ENCODE results near the gene GCGR. TPM values are rescaled to one million over a fixed set of nuclear protein-coding genes. Genes with fewer than 3 reads are reported as not detected.

Gene GCGR
- polyA plus RNA-seq, 1 experiment = not detected

DNA sequence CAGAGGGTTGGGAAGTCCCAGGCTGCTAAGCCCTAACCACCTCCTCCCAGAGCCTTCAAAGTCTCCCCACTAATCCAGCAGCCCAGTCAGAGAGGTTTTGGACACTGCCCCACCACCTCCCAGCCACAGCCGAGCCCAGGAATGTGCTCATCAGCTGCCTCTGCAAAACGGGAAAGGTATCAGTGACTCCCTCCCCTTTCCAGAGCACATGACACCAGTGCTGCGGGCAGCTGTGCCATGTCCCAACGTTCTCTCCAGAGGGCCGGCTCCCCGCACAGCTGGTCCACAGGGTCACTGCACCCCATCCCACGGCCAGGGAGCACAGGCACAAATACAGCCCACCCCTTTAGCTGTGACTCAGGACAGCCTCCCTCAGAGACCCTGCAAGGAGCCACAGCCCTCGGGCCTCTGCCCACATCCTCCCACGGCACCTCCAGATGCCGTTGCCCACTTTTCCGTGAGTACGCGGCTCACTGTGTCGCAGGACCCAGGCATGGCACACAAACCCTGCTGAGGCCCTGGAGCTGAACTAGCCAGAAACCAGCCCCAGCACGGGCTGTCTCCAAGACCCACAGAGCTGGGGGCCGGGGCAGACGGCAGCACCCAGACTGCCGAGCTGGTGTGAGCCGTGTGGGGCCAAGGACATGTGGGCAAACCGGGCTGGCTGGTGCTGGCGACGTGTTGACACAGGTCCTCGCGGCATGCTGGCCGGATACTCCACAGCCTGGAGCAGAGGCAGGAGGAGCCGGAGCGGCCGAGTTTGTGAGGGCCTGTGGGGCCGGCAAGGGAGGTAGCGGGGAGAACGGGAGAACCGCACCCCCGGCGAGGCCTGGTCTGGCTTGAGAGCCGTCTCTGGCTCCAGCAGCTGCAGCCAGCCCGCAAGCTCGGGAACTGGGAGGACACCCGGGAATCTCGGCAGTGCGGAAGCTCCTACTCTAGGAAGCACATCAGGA is 37.2 kb downstream of the GCGR start:
- H3K4me3 ChIP-seq (ENCODE audit: low read depth, low read length) = no peak overlapping the region
- TF ChIP-seq, protein P1, sequence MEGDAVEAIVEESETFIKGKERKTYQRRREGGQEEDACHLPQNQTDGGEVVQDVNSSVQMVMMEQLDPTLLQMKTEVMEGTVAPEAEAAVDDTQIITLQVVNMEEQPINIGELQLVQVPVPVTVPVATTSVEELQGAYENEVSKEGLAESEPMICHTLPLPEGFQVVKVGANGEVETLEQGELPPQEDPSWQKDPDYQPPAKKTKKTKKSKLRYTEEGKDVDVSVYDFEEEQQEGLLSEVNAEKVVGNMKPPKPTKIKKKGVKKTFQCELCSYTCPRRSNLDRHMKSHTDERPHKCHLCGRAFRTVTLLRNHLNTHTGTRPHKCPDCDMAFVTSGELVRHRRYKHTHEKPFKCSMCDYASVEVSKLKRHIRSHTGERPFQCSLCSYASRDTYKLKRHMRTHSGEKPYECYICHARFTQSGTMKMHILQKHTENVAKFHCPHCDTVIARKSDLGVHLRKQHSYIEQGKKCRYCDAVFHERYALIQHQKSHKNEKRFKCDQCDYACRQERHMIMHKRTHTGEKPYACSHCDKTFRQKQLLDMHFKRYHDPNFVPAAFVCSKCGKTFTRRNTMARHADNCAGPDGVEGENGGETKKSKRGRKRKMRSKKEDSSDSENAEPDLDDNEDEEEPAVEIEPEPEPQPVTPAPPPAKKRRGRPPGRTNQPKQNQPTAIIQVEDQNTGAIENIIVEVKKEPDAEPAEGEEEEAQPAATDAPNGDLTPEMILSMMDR (IDR thresholded peaks at IDR 0.05; ENCODE audit: insufficient read depth, low read depth, low read length) = no peak
- peaks cover 29% of the 10 kb centered on the region for H3K36me3 ChIP-seq (ENCODE audit: control insufficient read depth, insufficient read depth, low read length)
- POLR2A ChIA-PET = no interaction called here
- DNase-seq (ENCODE audit: low read depth) = no peak
- H3K27me3 ChIP-seq (ENCODE audit: control insufficient read depth, insufficient read depth, low read length) = no peaks in the 10 kb centered on the region
- CTCF ChIA-PET = no interaction called here

DNA sequence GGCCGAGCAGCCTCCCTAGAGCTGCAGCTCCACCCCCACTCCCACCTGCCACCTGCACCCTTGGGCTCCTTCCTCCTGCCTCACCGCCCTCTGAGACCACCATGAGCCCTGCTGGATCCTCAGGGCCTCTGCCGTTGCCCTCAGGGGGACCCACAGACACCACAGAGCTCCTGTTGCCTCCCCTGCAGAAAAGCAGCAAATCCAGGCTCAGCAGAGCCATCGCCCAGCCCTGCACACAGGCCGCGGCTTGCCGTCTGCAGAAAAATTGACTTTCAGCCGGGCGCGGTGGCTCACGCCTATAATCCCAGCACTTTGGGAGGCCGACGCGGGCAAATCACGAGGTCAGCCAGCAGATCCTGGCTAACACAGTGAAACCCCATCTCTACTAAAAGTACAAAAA is 37.9 kb downstream of the GCGR start:
- DNase-seq (ENCODE audit: low read depth) = no peak
- Histone ChIP-seq H3K36me3 (ENCODE audit: control insufficient read depth, insufficient read depth, low read length) (peaks cover 36% of the 10 kb centered on the region), H3K27me3 (ENCODE audit: control insufficient read depth, insufficient read depth, low read length) (no peaks in the 10 kb centered on the region), H3K4me3 (ENCODE audit: low read depth, low read length) (no peak overlapping the region)
- POLR2A ChIA-PET = no interaction called here
- TF ChIP-seq, protein P1 (IDR thresholded peaks at IDR 0.05; ENCODE audit: insufficient read depth, low read depth, low read length) = no peak
- CTCF ChIA-PET = no interaction called here

DNA sequence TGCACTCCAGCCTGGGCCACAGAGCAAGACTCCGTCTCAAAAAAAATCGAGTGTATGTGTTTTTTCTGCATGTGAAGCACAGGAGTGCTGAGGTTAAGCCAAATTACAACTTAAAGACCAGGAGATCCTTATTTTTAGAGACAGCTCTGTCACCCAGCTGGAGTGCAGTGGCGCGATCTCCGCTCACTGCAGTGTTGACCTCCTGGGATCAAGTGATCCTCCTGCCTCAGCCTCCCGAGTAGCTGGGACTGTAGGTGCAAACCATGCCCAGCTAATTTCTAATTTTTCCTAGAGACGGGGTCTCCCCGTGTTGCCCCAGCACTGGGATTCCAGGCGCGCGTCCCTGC is 38.4 kb downstream of the GCGR start:
- CTCF ChIA-PET = no interaction called here
- Histone ChIP-seq H3K27me3 (ENCODE audit: control insufficient read depth, insufficient read depth, low read length) (no peaks in the 10 kb centered on the region), H3K36me3 (ENCODE audit: control insufficient read depth, insufficient read depth, low read length) (peaks cover 40% of the 10 kb centered on the region), H3K4me3 (ENCODE audit: low read depth, low read length) (no peak overlapping the region)
- TF ChIP-seq, protein P1 (IDR thresholded peaks at IDR 0.05; ENCODE audit: insufficient read depth, low read depth, low read length) = no peak
- POLR2A ChIA-PET = no interaction called here
- DNase-seq (ENCODE audit: low read depth) = no peak

DNA sequence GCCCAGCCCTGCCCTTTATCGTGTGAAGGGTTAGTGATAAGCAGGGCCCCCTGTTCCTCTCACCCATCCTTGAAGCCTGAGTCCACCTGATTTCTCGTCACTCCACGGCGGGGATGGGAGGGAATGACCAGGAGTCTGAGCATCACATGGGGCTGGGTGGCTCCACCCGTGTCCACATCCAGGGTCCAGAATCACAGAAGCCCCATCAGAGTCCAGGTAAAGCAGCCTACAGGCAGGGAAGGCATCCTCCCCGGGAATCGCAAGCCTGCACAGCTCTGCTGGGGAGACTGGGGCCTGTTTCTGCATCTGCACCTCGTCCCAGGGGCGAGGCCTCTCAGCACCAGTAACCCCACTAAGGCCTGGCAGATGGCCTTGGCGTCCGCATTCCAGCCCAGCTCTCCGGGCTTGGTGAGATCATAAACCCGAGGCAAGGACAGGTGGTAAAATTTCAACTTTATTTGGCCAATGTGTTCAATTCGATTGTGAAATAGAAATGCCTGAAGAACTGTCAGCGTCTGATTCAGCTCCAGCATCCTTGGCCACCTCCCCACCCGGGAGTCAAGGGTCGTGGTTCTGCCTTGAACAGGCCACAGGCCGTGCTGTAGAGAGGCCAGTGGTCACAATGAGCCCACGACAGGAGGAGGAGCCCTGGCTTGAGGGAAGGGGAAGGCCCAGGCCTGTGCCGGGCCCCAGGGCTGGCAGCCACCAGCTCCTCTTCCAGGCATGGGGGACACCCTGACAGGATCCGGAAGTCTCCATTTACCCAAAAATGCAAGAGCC is 39.0 kb downstream of the GCGR start:
- TF ChIP-seq, protein P1 (IDR thresholded peaks at IDR 0.05; ENCODE audit: insufficient read depth, low read depth, low read length) = no peak
- H3K27me3 ChIP-seq (ENCODE audit: control insufficient read depth, insufficient read depth, low read length) = no peaks in the 10 kb centered on the region
- H3K4me3 ChIP-seq (ENCODE audit: low read depth, low read length) = no peak overlapping the region
- POLR2A ChIA-PET = interaction anchor here (0.5 kb wide), 1 partner anchor 14 kb away, joined by 14 read pairs; no protein-coding TSS in a partner anchor
- DNase-seq (ENCODE audit: low read depth) = no peak
- CTCF ChIA-PET = interaction anchor here (1.0 kb wide), 1 partner anchor 17 kb away, joined by 3 read pairs; no protein-coding TSS in a partner anchor
- H3K36me3 ChIP-seq (ENCODE audit: control insufficient read depth, insufficient read depth, low read length) = peaks cover 42% of the 10 kb centered on the region

DNA sequence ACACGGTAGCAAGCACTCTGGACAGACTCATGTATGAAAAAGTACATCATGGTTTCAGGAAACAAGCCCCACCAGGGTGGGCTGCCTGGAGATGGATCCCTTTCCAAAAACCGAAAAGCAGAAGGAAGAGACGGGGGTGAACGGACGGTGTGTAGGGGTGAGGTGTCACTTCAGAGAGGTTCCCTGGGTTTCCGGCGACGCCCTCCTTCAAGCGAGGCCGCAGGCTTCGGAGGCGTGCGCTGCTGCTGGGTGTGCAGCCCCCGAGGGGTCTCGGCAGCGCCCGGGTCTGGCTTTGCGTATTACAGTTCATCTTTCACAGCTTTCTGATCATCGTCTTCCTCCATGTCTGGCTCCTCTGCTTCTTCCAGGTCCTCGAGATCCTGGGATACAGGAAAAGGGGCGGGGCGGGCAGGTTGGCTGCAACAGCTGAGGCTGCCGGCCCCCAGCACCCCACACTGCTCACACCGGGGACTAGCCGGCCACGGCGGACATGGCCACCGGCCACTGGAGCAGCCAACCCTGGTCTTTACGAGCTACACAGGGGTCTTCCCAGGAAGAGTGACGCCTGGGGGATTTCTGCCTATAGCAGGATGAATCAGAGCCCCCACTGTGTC is 39.9 kb downstream of the GCGR start:
- ChIA-PET CTCF (interaction anchor here (1.0 kb wide), 1 partner anchor 16 kb away, joined by 3 read pairs; no protein-coding TSS in a partner anchor), POLR2A (no interaction called here)
- TF ChIP-seq, protein P1 (IDR thresholded peaks at IDR 0.05; ENCODE audit: insufficient read depth, low read depth, low read length) = no peak
- Histone ChIP-seq H3K27me3 (ENCODE audit: control insufficient read depth, insufficient read depth, low read length) (no peaks in the 10 kb centered on the region), H3K36me3 (ENCODE audit: control insufficient read depth, insufficient read depth, low read length) (peaks cover 43% of the 10 kb centered on the region), H3K4me3 (ENCODE audit: low read depth, low read length) (no peak overlapping the region)
- no peak for DNase-seq (ENCODE audit: low read depth)

All from BJ (cell line).